Activated CD8-positive, alpha-beta memory T cell treated with anti-CD3 and anti-CD28 coated beads for 36 hours (primary cell): Measurements from ENCODE around the gene HES7. TPM values are rescaled to one million over a fixed set of nuclear protein-coding genes. Genes with fewer than 3 reads are reported as not detected.

Experiments
- CTCF ChIA-PET: fragments of 350-600 bp; sonication (Branson Sonifier 250); formaldehyde crosslinking; loops from one replicate; lab custom pipeline; 2021; ENCODE audit warnings: antibody characterized with exemption; lab: Charles Lee
- POLR2A ChIA-PET: fragments of 350-600 bp; sonication (Branson Sonifier 250); formaldehyde crosslinking; loops from one replicate; lab custom pipeline; 2021; ENCODE audit warnings: antibody characterized with exemption; lab: Charles Lee
- total RNA-seq, 2 experiments: library from RNA; stranded (reverse); gene quantifications; one replicate each; pipeline ENCODE4 v1.2.3, GENCODE V29; 2021

Gene HES7
- total RNA-seq, 2 experiments from 2014 or later, result 2.9 to 3.1 TPM

DNA sequence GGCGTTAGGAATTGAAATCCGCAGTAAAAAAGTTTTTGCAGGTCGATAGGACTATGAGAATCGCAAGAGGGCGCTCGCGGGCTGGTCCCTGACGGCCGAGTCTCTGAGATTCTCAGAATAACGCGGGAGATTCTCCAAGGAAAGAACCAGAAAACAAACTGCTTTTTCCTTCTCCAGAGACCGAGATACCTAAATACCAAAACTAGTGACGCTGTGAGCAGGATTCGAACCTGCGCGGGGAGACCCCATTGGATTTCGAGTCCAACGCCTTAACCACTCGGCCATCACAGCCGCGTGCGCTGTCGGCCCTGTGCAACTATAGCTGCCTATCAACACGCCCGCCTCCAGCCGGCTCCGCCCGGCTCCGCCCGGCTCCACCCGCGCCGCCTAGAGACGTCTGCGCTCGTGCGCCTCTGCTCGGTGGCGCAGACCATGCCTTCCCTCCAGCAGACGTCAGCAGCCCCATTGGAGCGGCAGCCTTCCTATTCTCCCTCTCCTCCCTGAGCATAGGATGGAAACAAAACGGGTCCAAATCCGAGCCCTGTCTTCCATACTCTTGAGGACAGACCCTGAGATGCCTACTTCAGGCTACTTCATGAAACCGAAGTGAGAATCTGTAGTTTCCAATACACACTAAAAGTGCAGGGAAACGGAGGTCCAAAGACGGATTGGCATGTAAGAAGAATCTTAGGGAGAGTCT, 14.9 kb upstream of the HES7 start:
- ChIA-PET CTCF (interaction anchor here (0.7 to 4.2 kb wide), 18 partner anchors 9 to 803 kb away, joined by 3 to 39 read pairs (median 6); partner anchors contain the start of genes ACAP1, ALOXE3, BORCS6 and CTC1), POLR2A (interaction anchor here (0.5 to 1.5 kb wide), 9 partner anchors 9 to 109 kb away, joined by 3 to 12 read pairs (median 5); partner anchors contain the start of genes CTC1 and PER1)

- CTCF ChIA-PET, result interaction anchor here (1.0 to 4.2 kb wide), 17 partner anchors 11 to 802 kb away, joined by 3 to 39 read pairs (median 6); partner anchors contain the start of genes ACAP1, ALOXE3, BORCS6 and CTC1
- POLR2A ChIA-PET, result interaction anchor here (0.6 to 1.5 kb wide), 6 partner anchors 9 to 85 kb away, joined by 3 to 12 read pairs (median 4); no protein-coding TSS in a partner anchor
Observed at GRCh38 chr17:8138374-8138671, 14.4 kb upstream of the HES7 start.

- ChIA-PET POLR2A (interaction anchor here (0.6 to 1.5 kb wide), 7 partner anchors 9 to 110 kb away, joined by 3 to 12 read pairs (median 5); partner anchors contain the start of gene CTC1), CTCF (interaction anchor here (0.9 to 4.2 kb wide), 16 partner anchors 9 to 802 kb away, joined by 3 to 39 read pairs (median 7); partner anchors contain the start of genes ACAP1, ALOXE3, HES7 and PER1)
Observed at GRCh38 chr17:8137645-8138373, 13.9 kb upstream of the HES7 start.

DNA sequence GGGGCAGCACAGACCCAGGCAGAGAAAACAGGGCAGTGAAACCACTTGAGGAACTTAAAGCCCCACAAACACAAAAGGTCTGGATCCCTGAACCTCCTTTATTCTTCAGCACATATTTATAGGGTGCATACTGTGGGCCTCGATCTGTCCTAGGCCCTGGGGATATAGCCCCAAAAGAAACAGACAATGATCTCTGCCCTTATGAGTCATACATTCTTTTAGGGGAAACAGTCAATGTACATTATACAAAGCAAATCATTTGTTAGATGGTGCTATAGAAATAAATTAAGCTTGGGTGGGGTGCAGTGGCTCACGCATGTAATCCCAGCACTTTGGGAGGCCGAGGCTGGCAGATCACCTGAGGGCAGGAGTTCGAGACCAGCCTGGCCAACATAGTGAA, 10.0 kb upstream of the HES7 start:
- ChIA-PET POLR2A (no interaction called here), CTCF (interaction anchor here (0.7 to 1.1 kb wide), 4 partner anchors 13 to 40 kb away, joined by 3 to 4 read pairs (median 3); no protein-coding TSS in a partner anchor)

DNA sequence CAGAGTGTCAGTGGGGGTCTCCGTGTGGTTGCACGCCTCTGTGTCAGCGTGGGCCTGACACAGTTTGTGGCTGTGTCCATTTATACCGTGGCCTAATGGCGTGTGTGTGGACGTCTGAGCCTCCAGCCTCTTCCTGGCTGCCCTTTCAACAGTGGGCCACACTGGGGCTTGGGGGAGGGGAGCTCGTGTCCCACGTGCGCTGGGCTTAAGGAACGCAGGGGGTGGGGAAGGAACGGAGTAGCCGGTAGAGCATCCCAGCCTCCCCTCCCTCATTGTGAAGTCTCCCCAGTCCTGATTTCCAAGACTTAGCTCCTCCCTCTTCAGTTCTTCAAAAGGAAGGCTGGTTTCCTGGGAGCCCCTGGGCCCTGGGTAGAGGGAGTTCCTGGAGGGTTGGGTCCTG, 9.5 kb upstream of the HES7 start:
- POLR2A ChIA-PET, result no interaction called here
- CTCF ChIA-PET, result interaction anchor here (0.7 to 1.5 kb wide), 3 partner anchors 17 to 54 kb away, joined by 3 to 5 read pairs (median 4); no protein-coding TSS in a partner anchor

GRCh38 chr17:8131844-8132441, 8.0 kb upstream of the HES7 start:
- ChIA-PET POLR2A (interaction anchor here (0.6 kb wide), 1 partner anchor 67 kb away, joined by 6 read pairs; no protein-coding TSS in a partner anchor), CTCF (interaction anchor here (0.7 to 1.5 kb wide), 3 partner anchors 12 to 169 kb away, joined by 3 to 5 read pairs (median 4); no protein-coding TSS in a partner anchor)

DNA sequence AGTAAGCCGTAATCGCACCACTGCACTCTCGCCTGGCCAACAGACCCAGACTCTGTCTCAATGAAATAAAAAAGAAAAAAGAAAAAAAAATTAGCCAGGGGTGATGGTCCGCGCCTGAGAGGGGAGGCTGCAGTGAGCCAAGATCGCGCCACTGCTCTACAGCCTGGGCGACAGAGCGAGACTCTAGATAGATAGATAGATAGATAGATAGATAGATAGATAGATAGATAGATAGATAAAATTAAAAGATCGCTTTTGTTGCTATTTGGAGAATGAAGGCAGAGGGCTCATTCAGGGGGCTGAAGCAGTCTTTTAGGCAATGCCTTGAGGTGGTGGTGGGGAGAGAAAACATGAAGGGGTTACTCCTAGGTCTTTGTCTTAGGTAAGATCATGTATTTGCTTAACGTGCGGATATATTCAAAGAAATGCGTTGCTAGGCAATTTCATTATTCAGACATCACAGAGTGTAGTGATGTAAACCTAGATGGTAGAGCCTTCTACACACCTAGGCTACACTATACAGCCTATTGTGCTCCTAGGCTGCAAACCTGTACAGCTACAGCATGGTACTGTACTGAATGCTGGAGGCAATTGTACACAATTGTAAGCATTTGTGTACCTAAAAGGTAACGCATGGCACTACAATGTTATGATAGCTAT, 4.3 kb upstream of the HES7 start:
- ChIA-PET POLR2A (interaction anchor here (0.7 kb wide), 1 partner anchor 10 kb away, joined by 3 read pairs; no protein-coding TSS in a partner anchor), CTCF (interaction anchor here (1.4 kb wide), 1 partner anchor 9 kb away, joined by 3 read pairs; no protein-coding TSS in a partner anchor)

- POLR2A ChIA-PET, result interaction anchor here (0.6 to 0.8 kb wide), 2 partner anchors 47 to 112 kb away, joined by 3 to 4 read pairs; no protein-coding TSS in a partner anchor
- CTCF ChIA-PET, result interaction anchor here (0.6 to 1.7 kb wide), 8 partner anchors 8 to 48 kb away, joined by 3 to 8 read pairs (median 3); no protein-coding TSS in a partner anchor
Observed at GRCh38 chr17:8126491-8127066, 2.7 kb upstream of the HES7 start.

- POLR2A ChIA-PET, result no interaction called here
- CTCF ChIA-PET, result interaction anchor here (1.0 to 1.7 kb wide), 2 partner anchors 33 to 38 kb away, joined by 3 to 8 read pairs; no protein-coding TSS in a partner anchor
Observed at GRCh38 chr17:8125947-8126490, 2.1 kb upstream of the HES7 start.

DNA sequence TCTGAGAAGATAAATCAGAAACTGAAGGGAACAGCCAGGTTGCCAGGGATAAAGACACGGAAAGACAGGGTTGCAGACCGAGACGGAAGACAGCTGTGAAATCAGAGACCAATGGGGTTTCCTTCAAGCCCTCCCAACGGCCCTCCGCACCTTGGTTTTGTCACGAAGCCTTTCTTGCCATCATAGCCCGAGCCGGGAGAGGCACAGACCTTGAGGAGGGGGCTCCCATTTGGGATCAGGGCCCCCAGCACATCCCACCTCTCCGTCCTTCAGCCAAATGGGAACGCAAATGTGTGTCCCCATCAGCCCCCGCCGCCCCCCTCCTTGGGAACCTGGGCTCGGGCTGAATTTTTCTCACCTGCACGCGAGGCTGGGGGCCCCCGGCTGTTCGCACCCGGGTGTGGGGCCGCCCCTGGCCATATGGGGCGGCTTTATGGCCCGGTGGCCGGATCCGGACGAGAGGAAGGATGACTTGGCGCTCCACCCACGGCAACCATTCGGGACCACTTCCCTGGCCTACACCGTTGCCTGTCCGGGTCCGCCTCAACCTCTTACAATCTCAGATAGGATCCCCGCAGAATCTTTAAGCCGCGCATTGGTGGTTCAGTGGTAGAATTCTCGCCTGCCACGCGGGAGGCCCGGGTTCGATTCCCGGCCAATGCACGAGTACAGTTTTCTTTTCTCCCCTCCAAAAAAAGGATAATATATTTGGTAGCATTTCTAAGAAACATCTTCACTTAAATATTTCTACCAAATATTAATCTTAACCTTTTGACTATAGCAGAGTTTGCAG, 1.4 kb upstream of the HES7 start:
- CTCF ChIA-PET, result interaction anchor here (1.0 to 4.3 kb wide), 5 partner anchors 13 to 96 kb away, joined by 3 to 39 read pairs (median 6); no protein-coding TSS in a partner anchor
- POLR2A ChIA-PET, result interaction anchor here (3.3 kb wide), 1 partner anchor 48 kb away, joined by 12 read pairs; no protein-coding TSS in a partner anchor

- POLR2A ChIA-PET, result interaction anchor here (0.6 to 3.3 kb wide), 4 partner anchors 28 to 194 kb away, joined by 4 to 12 read pairs (median 6); partner anchors contain the start of gene PER1
- CTCF ChIA-PET, result interaction anchor here (1.7 to 4.3 kb wide), 3 partner anchors 14 to 97 kb away, joined by 4 to 39 read pairs (median 6); no protein-coding TSS in a partner anchor
Observed at GRCh38 chr17:8124350-8125153, 646 bp upstream of the HES7 start.

- CTCF ChIA-PET, result interaction anchor here (0.8 to 4.3 kb wide), 9 partner anchors 13 to 99 kb away, joined by 3 to 39 read pairs (median 6); no protein-coding TSS in a partner anchor
- POLR2A ChIA-PET, result interaction anchor here (0.9 to 3.3 kb wide), 5 partner anchors 30 to 166 kb away, joined by 3 to 12 read pairs (median 6); partner anchors contain the start of genes PER1 and RANGRF
Observed at GRCh38 chr17:8122924-8123694, 797 bp downstream of the HES7 start.

DNA sequence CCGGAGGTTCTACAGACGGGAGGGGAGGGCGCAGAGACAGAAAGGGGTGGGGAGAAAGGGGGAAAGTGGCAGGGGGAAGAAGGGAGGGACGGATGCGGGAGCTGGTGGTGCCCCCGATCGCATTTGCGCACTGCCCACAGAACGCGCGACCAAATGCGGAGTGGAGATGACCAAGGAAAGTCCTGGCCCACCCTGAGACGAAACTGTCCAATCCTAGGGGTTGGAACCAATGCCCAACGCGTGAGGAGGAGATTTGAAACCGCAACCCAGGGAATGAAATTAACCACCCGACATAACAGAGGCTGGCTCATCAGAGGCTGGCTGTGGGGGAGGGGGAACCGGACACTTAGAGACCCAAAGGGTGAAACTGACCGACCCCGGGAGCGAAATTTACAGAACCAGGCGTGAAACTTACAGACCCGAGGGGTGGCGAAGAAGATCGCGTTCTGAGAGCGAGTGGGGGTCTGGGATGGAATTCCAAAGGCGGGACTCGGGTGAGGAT, 1.4 kb downstream of the HES7 start:
- ChIA-PET POLR2A (interaction anchor here (1.0 to 3.3 kb wide), 2 partner anchors 41 to 51 kb away, joined by 3 to 12 read pairs; no protein-coding TSS in a partner anchor), CTCF (interaction anchor here (0.7 to 4.3 kb wide), 9 partner anchors 16 to 99 kb away, joined by 3 to 39 read pairs (median 4); no protein-coding TSS in a partner anchor)
